GM21723 (cell line): Measurements from ENCODE around the gene PKNOX1.
"Not testable (repeated sequence)": the region's sequence is repeated elsewhere in the genome, so short reads cannot be mapped to it uniquely, and the experiment has no call there.

Experiments used
- ATAC-seq: cut with Tn5 transposase; IDR thresholded peaks from one replicate; pipeline ENCODE4 v1.9.1; 2021; ENCODE audit warnings: mild to moderate bottlenecking, moderate library complexity; ENCODE audit not compliant: unreplicated experiment

PKNOX1 gene

GRCh38 chr21:42973991-42974831, at the start of gene PKNOX1:
TSS of gene PKNOX1 (plus strand) at chr21:42974562. CDS start at chr21:43004382, 29,820 bp downstream.
- ATAC-seq, result peak; percentile 85

GRCh38 chr21:42925114-42925926, 49.0 kb upstream of the PKNOX1 start, which contains the start of gene ERVH48-1:
TSS of gene ERVH48-1 (minus strand) at chr21:42925630. CDS start at chr21:42919006, 6,624 bp downstream.
- no peak for ATAC-seq

GRCh38 chr21:42927474-42928200, 46.7 kb upstream of the PKNOX1 start:
- not testable (repeated sequence) for ATAC-seq

- ATAC-seq, result no peak
Measured at GRCh38 chr21:42929969-42930368, 44.4 kb upstream of the PKNOX1 start.

- no peak for ATAC-seq
Measured at GRCh38 chr21:42931560-42932235, 42.7 kb upstream of the PKNOX1 start.

- not testable (repeated sequence) for ATAC-seq
Measured at GRCh38 chr21:42932378-42933136, 41.8 kb upstream of the PKNOX1 start.

- ATAC-seq, result not testable (repeated sequence)
Measured at GRCh38 chr21:42933137-42933970, 41.0 kb upstream of the PKNOX1 start.

GRCh38 chr21:42933973-42934372, 40.4 kb upstream of the PKNOX1 start:
- not testable (repeated sequence) for ATAC-seq

- ATAC-seq, result not testable (repeated sequence)
Measured at GRCh38 chr21:42936360-42936759, 38.0 kb upstream of the PKNOX1 start.

- not testable (repeated sequence) for ATAC-seq
Measured at GRCh38 chr21:42937034-42937940, 37.1 kb upstream of the PKNOX1 start.

GRCh38 chr21:42937960-42938605, 36.3 kb upstream of the PKNOX1 start:
- ATAC-seq, result no peak

- ATAC-seq, result not testable (repeated sequence)
Measured at GRCh38 chr21:42938606-42938995, 35.8 kb upstream of the PKNOX1 start.

GRCh38 chr21:42939582-42940413, 34.6 kb upstream of the PKNOX1 start:
- ATAC-seq, result no peak

GRCh38 chr21:42941696-42942085, 32.7 kb upstream of the PKNOX1 start:
- no peak for ATAC-seq

GRCh38 chr21:42942244-42942643, 32.1 kb upstream of the PKNOX1 start:
- no peak for ATAC-seq

GRCh38 chr21:42949094-42949755, 25.1 kb upstream of the PKNOX1 start:
- ATAC-seq, result not testable (repeated sequence)
